Upper lobe of left lung (tissue), 4 donors: Measurements from ENCODE around the gene CFAP92.

ENCODE experiments used
- CTCF ChIP-seq, 6 experiments: fragments of 450-650 bp in 4 of 6; fragments of 200-600 bp in 2 of 6; sonication (generic) in 2 of 6; IDR thresholded peaks; one replicate each; pipeline ENCODE4 v1.5.1; 2016 to 2019; ENCODE audit warnings: antibody characterized with exemption in 6 of 6
- POLR2AphosphoS5 ChIP-seq, 2 donors: sonication (generic); formaldehyde crosslinking; IDR thresholded peaks; one replicate each; pipeline ENCODE4 v1.5.1; 2017; ENCODE audit warnings: antibody characterized with exemption in 2 of 2

GRCh38 chr3:128906804-128907525 lies 86.9 kb downstream of the CFAP92 start:
- TF ChIP-seq CTCF (IDR thresholded peaks at IDR 0.05) (no peak), POLR2AphosphoS5 (IDR thresholded peaks at IDR 0.05) (no peak)
